Lower leg skin (tissue), 4 donors: Measurements from ENCODE around the gene LMF1. TPM values are rescaled to one million over a fixed set of nuclear protein-coding genes. Genes with fewer than 3 reads are reported as not detected.

ENCODE experiments used
- DNase-seq, 2 donors: peaks; one replicate each; pipeline ENCODE4 v3.0.0-alpha.2; 2019; ENCODE audit warnings: low spot score in 2 of 2
- H3K4me3 ChIP-seq: fragments of 200-600 bp; sonication (generic); 2 replicates; pipeline ENCODE4 v1.5.1; 2017; ENCODE audit warnings: mild to moderate bottlenecking, low read depth; ENCODE audit not compliant: poor library complexity, severe bottlenecking
- CTCF ChIP-seq, 3 donors: fragments of 450-650 bp; IDR thresholded peaks; one replicate each; pipeline ENCODE4 v1.5.1; 2016; ENCODE audit warnings: antibody characterized with exemption in 3 of 3, mild to moderate bottlenecking in 3 of 3, moderate library complexity in 2 of 3
- POLR2A ChIP-seq, 2 donors: fragments of 450-650 bp; IDR thresholded peaks; one replicate each; pipeline ENCODE4 v1.6.1; 2016 to 2017; ENCODE audit warnings: antibody characterized with exemption in 2 of 2, mild to moderate bottlenecking in 1 of 2, moderate library complexity in 1 of 2
- WGBS, 2 donors: methylation state at CpG; one replicate each; pipeline ENCODE4 v1.1.5; 2018; 5-methylcytosine and 5-hydroxymethylcytosine counted together
- intact Hi-C: fragments of 100-400 bp; cut with DNase I; formaldehyde crosslinking; loops from one replicate; pipeline ENCODE4 v1.15.0; 2023; ENCODE audit warnings: low total_unique reads
- total RNA-seq, 4 donors: library from RNA; depleted of rRNA; stranded (reverse); fragments of >200 nt; gene quantifications; one replicate each; pipeline ENCODE4 v1.1.0, GENCODE V29; 2016

The LMF1 gene
- total RNA-seq, 4 donors from 2014 or later: 31.3 to 68.3 (median 50.3) TPM

- no peak overlapping the region for H3K4me3 ChIP-seq
- WGBS, 2 donors: 88 to 95% methylated on average over 8 of the region's 8 CpGs
- intact Hi-C loops: no loop called here
- TF ChIP-seq CTCF (IDR thresholded peaks at IDR 0.05) (no peak), POLR2A (IDR thresholded peaks at IDR 0.05) (no peak)
- DNase-seq: no peak
These were observed 152.7 kb downstream of the LMF1 start for GRCh38 chr16:818132-818531.

GRCh38 chr16:817001-817906, 153.5 kb downstream of the LMF1 start:
- 36 to 71% methylated on average over 58 to 71 of the region's 71 CpGs for WGBS, 2 donors
- H3K4me3 ChIP-seq: no peak overlapping the region
- intact Hi-C loops: no loop called here
- TF ChIP-seq CTCF (IDR thresholded peaks at IDR 0.05) (no peak), POLR2A (IDR thresholded peaks at IDR 0.05) (no peak)
- DNase-seq: no peak

- no peak for DNase-seq
- TF ChIP-seq POLR2A (IDR thresholded peaks at IDR 0.05) (no peak), CTCF (IDR thresholded peaks at IDR 0.05) (no peak)
- intact Hi-C loops: no loop called here
- H3K4me3 ChIP-seq: no peak overlapping the region
- 86 to 91% methylated on average over 13 to 15 of the region's 15 CpGs for WGBS, 2 donors
These were observed 154.9 kb downstream of the LMF1 start for GRCh38 chr16:815861-816260.

GRCh38 chr16:814974-815373, 155.8 kb downstream of the LMF1 start:
- DNase-seq: no peak
- H3K4me3 ChIP-seq: no peak overlapping the region
- no peak for TF ChIP-seq CTCF (IDR thresholded peaks at IDR 0.05)
- TF ChIP-seq POLR2A (IDR thresholded peaks at IDR 0.05): no peak
- WGBS, 2 donors: 69 to 72% methylated on average over 9 of the region's 9 CpGs
- intact Hi-C loops: no loop called here

GRCh38 chr16:813916-814412, 156.8 kb downstream of the LMF1 start:
- TF ChIP-seq CTCF (IDR thresholded peaks at IDR 0.05) (no peak), POLR2A (IDR thresholded peaks at IDR 0.05) (no peak)
- H3K4me3 ChIP-seq: no peak overlapping the region
- 52 to 63% methylated on average over 22 of the region's 22 CpGs for WGBS, 2 donors
- no peak for DNase-seq
- intact Hi-C loops: no loop called here
